Activated T-cell treated with anti-CD3 and anti-CD28 coated beads for 48 hours (primary cell): ENCODE results near the gene MED15.
"Not testable (repeated sequence)": the region's sequence is repeated elsewhere in the genome, so short reads cannot be mapped to it uniquely, and the experiment has no call there.

Experiments used
- DNase-seq: peaks from one replicate; pipeline ENCODE4 v3.0.0-alpha.2; 2020; ENCODE audit warnings: low read depth

The MED15 gene

GRCh38 chr22:20531404-20532201 lies 24.2 kb downstream of the MED15 start:
- no peak for DNase-seq

- no peak for DNase-seq
Measured at GRCh38 chr22:20532256-20532993, 25.0 kb downstream of the MED15 start.

GRCh38 chr22:20533095-20533878 lies 25.9 kb downstream of the MED15 start:
- DNase-seq = no peak

- no peak for DNase-seq
Measured at GRCh38 chr22:20533879-20534265, 26.5 kb downstream of the MED15 start.

GRCh38 chr22:20536590-20537324 lies 29.3 kb downstream of the MED15 start:
- DNase-seq = no peak

GRCh38 chr22:20537325-20537756 lies 29.9 kb downstream of the MED15 start:
- no peak for DNase-seq

GRCh38 chr22:20537983-20538382 lies 30.6 kb downstream of the MED15 start:
- no peak for DNase-seq

GRCh38 chr22:20538875-20539274 lies 31.5 kb downstream of the MED15 start:
- not testable (repeated sequence) for DNase-seq

GRCh38 chr22:20542055-20542454 lies 34.6 kb downstream of the MED15 start:
- no peak for DNase-seq

- no peak for DNase-seq
Measured at GRCh38 chr22:20542736-20543135, 35.3 kb downstream of the MED15 start.

GRCh38 chr22:20545318-20545634 lies 37.9 kb downstream of the MED15 start:
- not testable (repeated sequence) for DNase-seq

GRCh38 chr22:20545681-20546521 lies 38.5 kb downstream of the MED15 start:
- no peak for DNase-seq

GRCh38 chr22:20546541-20546950 lies 39.1 kb downstream of the MED15 start:
- no peak for DNase-seq

- DNase-seq = no peak
Measured at GRCh38 chr22:20547029-20547428, 39.6 kb downstream of the MED15 start.

- no peak for DNase-seq
Measured at GRCh38 chr22:20548806-20549205, 41.4 kb downstream of the MED15 start.

- DNase-seq = no peak
Measured at GRCh38 chr22:20549232-20549841, 41.9 kb downstream of the MED15 start.

- no peak for DNase-seq
Measured at GRCh38 chr22:20550057-20550817, 42.8 kb downstream of the MED15 start.

GRCh38 chr22:20550851-20551744 lies 43.7 kb downstream of the MED15 start:
- DNase-seq = peak; percentile 54
